DOHH2 (cell line): ENCODE data around the gene NDUFA13.

Experiments
- CTCF ChIP-seq: fragments of 200-600 bp; sonication (generic); IDR thresholded peaks from one replicate; pipeline ENCODE4 v1.5.1; 2014; ENCODE audit warnings: antibody characterized with exemption, mild to moderate bottlenecking, low read depth, low read length; ENCODE audit not compliant: poor library complexity, severe bottlenecking
- EZH2phosphoT487 ChIP-seq: fragments of 200-600 bp; sonication (generic); IDR thresholded peaks from 2 replicates; pipeline ENCODE4 v1.6.1; 2017; ENCODE audit warnings: borderline replicate concordance, mild to moderate bottlenecking, antibody characterized with exemption, low read length, moderate library complexity, mixed read lengths

DNA sequence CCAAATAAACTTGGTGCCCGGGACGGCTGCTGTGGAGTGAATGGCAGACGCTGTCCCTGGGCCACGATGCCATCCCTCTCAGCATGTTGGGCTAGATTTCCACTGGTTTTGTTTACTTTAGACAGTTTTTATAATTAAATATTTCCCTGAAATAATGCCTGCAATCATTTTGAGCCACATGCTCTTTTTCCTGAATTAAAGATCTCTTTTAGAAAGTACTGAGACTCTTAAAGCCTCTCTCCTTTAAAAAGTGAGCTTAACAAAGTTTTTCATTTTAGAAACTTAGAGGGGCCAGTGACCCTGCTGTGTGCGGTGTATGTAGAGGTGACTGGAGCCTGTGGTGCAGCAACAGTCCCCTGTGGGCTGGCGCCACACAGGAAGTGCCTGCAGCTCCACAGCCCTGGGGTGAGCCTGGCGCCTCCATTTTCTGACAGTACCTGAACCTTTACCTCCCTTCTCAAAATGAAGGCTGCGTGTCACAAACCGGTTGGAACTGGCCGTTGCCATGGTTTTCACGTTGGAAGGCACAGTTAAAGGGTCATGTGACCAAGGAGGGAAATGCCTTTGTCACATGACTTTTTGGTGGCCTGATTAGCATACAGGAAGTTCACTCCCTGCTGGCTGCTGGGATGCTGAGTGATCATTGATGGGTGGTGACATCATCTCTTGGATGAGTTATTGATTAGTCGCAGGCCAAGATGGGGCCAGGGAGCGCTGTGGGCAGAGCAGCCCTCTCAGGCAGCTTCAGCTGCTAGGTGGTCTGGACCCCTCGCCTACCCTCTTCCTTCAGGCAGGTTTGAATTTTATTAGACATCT lies 26.9 kb upstream of the NDUFA13 start:
- TF ChIP-seq CTCF (no peak), EZH2phosphoT487 (no peak)
